ENCODE measurements around the gene SCN7A.
"Not testable (repeated sequence)": the region's sequence is repeated elsewhere in the genome, so short reads cannot be mapped to it uniquely, and the experiment has no call there.

The SCN7A gene

DNA sequence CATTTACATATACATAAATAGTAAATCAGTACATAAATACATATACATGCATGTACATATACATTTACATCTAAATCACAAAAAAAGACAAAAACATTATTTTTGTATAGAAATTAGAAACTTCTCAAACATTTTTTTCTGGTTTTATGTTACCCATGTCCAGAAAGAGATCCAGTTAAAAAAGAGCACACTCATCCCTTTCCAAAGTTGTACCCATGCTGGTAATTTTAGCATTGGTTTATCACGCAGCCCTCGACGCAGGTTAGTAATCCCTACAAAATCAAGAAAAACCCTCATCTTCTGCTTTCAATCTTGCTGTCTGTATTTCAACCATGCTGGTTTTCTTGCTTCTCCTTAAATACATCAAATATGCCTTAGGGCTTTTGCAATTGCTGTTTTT, 128.8 kb downstream of the SCN7A start:
- H3K36me3 ChIP-seq (ENCODE audit: insufficient read depth, low read depth, low read length) = no peaks in the 10 kb centered on the region
- H3K9ac ChIP-seq (ENCODE audit: low read depth, low read length) = no peak overlapping the region
- no peak overlapping the region for H3K27ac ChIP-seq (ENCODE audit: low read length)
- H3K27me3 ChIP-seq (ENCODE audit: insufficient read depth, low read length) = no peaks in the 10 kb centered on the region
- H3K4me1 ChIP-seq (ENCODE audit: insufficient read depth, low read length) = no peaks in the 10 kb centered on the region
- no peak overlapping the region for H3K4me3 ChIP-seq (ENCODE audit: low read length)
- no peaks in the 10 kb centered on the region for H3K9me3 ChIP-seq (ENCODE audit: insufficient read depth, low read depth, low read length)

DNA sequence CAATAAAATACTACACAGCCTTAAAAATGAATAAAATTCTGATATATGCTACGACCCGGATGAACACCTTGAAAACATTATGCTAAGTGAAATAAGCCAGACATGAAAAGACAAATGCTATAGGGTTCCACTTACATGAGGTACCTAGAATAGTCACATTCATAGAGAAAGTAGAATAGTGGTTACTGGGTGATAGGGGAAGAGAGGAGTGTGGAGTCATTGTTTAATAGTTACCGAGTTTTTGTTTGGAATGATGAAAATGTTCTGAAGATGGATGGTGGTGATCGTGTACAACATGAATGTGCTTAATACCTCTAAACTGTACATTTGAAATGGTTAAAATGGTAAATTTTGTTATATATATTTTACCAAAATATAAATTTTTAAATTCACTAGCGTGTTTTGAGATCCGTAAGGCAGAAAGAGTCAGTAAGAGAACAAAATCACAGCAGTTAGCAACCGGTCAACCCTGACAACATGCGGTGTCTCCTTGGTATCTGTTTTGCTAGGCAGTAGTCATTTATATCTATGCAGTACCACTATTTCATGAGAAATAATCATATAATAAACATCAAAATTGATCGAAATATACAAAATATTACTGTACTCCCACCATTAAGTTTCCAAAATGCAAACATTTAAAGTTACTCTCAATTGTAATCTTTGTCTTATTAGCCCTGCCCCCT, 129.4 kb downstream of the SCN7A start:
- Histone ChIP-seq H3K27ac (ENCODE audit: low read length) (no peak overlapping the region), H3K9me3 (ENCODE audit: insufficient read depth, low read depth, low read length) (no peaks in the 10 kb centered on the region), H3K4me3 (ENCODE audit: low read length) (no peak overlapping the region), H3K9ac (ENCODE audit: low read depth, low read length) (no peak overlapping the region), H3K27me3 (ENCODE audit: insufficient read depth, low read length) (no peaks in the 10 kb centered on the region), H3K4me1 (ENCODE audit: insufficient read depth, low read length) (no peaks in the 10 kb centered on the region), H3K36me3 (ENCODE audit: insufficient read depth, low read depth, low read length) (no peaks in the 10 kb centered on the region)

GRCh38 chr2:166361351-166362153, 132.5 kb downstream of the SCN7A start:
- no peaks in the 10 kb centered on the region for H3K9me3 ChIP-seq (ENCODE audit: insufficient read depth, low read depth, low read length)
- H3K36me3 ChIP-seq (ENCODE audit: insufficient read depth, low read depth, low read length) = no peaks in the 10 kb centered on the region
- no peak overlapping the region for H3K9ac ChIP-seq (ENCODE audit: low read depth, low read length)
- no peak overlapping the region for H3K4me3 ChIP-seq (ENCODE audit: low read length)
- H3K27me3 ChIP-seq (ENCODE audit: insufficient read depth, low read length) = no peaks in the 10 kb centered on the region
- H3K4me1 ChIP-seq (ENCODE audit: insufficient read depth, low read length) = peaks cover 4% of the 10 kb centered on the region; the same call in 1 of the 2 replicates
- H3K27ac ChIP-seq (ENCODE audit: low read length) = no peak overlapping the region

DNA sequence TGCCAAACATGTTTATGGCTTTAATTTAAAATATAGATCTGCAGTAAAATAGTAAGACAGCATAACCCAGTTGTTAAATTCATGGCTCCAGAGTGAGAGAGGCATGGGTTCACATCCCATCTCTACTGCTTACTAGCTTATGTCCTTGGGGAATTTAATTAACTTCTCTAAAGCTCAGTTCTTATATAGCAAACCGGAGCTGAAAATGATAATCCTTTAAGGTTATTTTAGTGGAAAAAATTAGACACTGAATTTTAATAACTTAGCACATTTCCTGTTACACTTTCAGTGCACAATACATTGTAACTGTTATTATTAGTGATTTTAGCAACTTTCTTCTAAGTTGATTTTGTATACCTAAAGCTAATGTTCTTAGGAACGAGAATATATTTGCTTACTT, 133.1 kb downstream of the SCN7A start:
- Histone ChIP-seq H3K9ac (ENCODE audit: low read depth, low read length) (no peak overlapping the region), H3K4me3 (ENCODE audit: low read length) (no peak overlapping the region), H3K27ac (ENCODE audit: low read length) (no peak overlapping the region), H3K27me3 (ENCODE audit: insufficient read depth, low read length) (no peaks in the 10 kb centered on the region), H3K4me1 (ENCODE audit: insufficient read depth, low read length) (peaks cover 4% of the 10 kb centered on the region; the same call in 1 of the 2 replicates), H3K36me3 (ENCODE audit: insufficient read depth, low read depth, low read length) (no peaks in the 10 kb centered on the region), H3K9me3 (ENCODE audit: insufficient read depth, low read depth, low read length) (no peaks in the 10 kb centered on the region)

GRCh38 chr2:166360426-166360825, 133.6 kb downstream of the SCN7A start:
- H3K9ac ChIP-seq (ENCODE audit: low read depth, low read length) = no peak overlapping the region
- no peaks in the 10 kb centered on the region for H3K36me3 ChIP-seq (ENCODE audit: insufficient read depth, low read depth, low read length)
- no peak overlapping the region for H3K27ac ChIP-seq (ENCODE audit: low read length)
- H3K9me3 ChIP-seq (ENCODE audit: insufficient read depth, low read depth, low read length) = no peaks in the 10 kb centered on the region
- no peak overlapping the region for H3K4me3 ChIP-seq (ENCODE audit: low read length)
- no peaks in the 10 kb centered on the region for H3K27me3 ChIP-seq (ENCODE audit: insufficient read depth, low read length)
- H3K4me1 ChIP-seq (ENCODE audit: insufficient read depth, low read length) = peaks cover 4% of the 10 kb centered on the region; the same call in 1 of the 2 replicates

- H3K4me1 ChIP-seq (ENCODE audit: insufficient read depth, low read length); H3K9ac ChIP-seq (ENCODE audit: low read depth, low read length); H3K4me3 ChIP-seq (ENCODE audit: low read length); H3K36me3 ChIP-seq (ENCODE audit: insufficient read depth, low read depth, low read length); H3K9me3 ChIP-seq (ENCODE audit: insufficient read depth, low read depth, low read length); H3K27ac ChIP-seq (ENCODE audit: low read length); H3K27me3 ChIP-seq (ENCODE audit: insufficient read depth, low read length): not testable (repeated sequence)
Measured at GRCh38 chr2:166357950-166358321, 136.1 kb downstream of the SCN7A start.

DNA sequence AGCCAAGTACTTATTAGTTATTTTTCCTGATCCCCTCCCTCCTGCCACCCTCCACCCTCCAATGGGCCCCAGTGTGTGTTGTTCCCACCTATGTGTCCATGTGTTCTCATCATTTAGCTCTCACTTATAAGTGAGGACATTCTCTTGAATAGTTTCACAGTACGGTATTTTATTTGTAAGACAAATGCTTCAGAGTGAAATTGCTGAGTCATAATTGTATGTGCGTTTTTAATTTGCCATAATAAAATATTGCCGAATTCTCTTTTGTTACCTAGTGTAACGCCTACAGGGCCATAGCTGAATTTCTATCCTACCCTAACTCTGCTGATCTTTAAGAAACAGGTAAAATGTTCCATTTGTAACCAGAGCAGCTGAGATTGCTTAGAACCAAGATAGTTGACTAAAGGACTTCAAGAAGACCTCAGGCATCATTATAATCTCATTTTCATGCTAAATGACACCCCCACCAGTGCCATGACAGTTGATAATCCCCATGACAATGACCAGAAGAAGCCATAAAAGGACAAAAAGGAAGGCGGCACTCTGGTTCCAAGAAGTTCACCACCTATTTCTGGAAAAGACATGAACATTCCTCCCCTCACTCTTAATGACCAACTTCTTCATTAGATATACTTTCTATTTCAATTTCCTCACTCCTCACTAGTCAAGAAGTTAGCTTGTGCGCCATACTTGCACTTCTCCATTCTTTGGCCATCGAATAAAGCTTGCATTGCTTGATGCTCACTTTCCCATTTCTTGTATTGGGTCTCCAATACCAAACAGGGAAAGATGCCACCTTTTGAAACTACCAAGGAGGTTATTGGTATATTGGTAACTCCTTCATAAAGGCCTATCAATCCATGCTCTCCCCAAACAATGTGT, 136.7 kb downstream of the SCN7A start:
- Histone ChIP-seq H3K27ac (ENCODE audit: low read length) (no peak overlapping the region), H3K9me3 (ENCODE audit: insufficient read depth, low read depth, low read length) (no peaks in the 10 kb centered on the region), H3K9ac (ENCODE audit: low read depth, low read length) (no peak overlapping the region), H3K4me1 (ENCODE audit: insufficient read depth, low read length) (peaks cover 4% of the 10 kb centered on the region; the same call in 1 of the 2 replicates), H3K27me3 (ENCODE audit: insufficient read depth, low read length) (no peaks in the 10 kb centered on the region), H3K4me3 (ENCODE audit: low read length) (no peak overlapping the region), H3K36me3 (ENCODE audit: insufficient read depth, low read depth, low read length) (no peaks in the 10 kb centered on the region)
